GM18907 (cell line): Measurements from ENCODE around the gene TBC1D5.

ENCODE experiments used
- ATAC-seq: cut with Tn5 transposase; IDR thresholded peaks from one replicate; pipeline ENCODE4 v1.9.1; 2021; ENCODE audit warnings: mild to moderate bottlenecking, moderate library complexity; ENCODE audit not compliant: unreplicated experiment

TBC1D5 gene

DNA sequence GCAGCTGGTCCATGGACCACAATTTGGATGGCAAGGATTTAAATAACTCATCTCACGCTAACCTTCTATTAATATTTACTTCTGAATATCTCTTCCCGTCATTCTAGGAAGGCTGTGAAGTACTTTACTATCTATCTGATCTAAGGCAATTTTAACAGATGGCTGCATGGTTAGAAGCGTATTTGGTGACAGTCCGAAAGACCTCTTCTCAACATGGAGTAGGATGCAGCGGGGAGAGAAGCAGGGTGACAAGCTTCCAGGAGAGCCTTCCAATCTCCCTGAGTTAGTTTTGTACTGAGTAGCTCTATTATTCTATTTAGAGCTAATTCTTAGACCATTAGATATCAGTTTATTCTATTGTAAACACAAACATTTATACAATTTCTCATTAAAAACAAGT lies 548.3 kb downstream of the TBC1D5 start:
- ATAC-seq = no peak

DNA sequence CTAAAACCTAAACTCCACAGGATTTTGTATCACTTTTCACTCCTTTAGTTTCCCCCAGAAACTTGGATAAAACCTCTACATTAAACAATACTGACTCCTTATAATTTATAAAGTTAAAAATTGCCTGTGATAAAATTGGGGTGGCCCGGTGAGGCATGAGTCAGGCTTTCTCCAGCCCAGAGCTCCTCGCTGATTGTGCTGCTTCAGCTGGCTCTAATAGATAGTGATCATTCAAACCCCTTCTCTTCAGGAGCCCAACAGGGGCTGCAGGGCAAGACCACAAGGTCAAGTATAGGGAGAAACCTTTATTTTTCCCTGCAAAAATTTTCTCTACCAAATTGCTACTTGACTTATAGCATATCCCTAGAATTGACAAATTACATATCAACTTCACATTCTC lies 549.4 kb downstream of the TBC1D5 start:
- ATAC-seq = no peak

DNA sequence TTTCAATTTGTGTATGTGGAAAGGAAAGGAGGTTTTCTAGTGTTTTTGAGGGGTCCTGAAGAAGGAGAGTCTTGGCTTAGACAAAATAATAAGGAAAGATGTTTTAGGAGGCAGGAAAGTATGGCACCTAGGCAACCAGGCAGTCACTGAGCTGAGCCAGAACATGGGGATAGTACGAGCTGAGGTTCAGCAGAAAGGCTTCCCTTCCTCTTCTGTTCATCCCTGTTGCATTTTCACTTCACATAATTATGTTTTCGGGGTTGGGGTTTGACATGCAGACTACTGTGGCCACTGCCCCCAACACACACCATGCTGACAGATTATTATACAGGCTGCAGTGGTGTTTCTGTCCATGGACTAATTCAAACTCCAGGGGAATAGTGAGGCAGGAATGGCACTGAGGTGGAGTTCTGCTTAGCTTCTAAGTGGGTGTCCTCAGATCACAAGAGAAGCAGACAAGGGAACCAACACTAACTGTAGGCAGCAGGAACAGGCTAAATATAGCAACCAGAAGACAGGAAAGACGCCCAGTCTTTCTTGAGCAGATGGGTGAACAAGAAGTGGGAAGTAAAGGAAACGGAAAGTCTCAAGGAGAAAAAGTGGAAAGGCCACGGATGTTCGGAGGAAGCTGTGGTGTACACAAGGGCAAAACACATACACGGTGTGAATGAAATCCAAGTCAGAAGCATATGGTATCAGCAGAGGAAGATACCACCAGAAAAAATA lies 551.9 kb downstream of the TBC1D5 start:
- ATAC-seq = no peak

DNA sequence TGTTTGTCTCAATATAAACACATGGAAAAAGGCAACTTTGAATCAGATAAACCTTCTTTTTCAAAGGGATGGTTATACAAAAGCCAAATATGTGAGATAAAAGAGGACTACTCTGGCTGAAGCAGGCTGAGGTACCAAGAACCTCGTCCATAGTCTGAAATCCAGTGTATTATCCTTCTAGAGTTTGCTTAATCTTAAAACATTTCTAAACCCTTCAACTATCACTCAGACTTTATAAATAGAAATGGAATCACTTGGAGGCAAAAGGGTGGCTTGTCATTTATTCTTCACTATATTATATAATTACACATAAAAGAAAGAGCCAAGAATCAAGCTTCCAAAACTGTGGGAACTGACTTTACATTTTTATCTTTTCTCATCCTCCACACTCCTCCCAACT lies 554.1 kb downstream of the TBC1D5 start:
- ATAC-seq = no peak

DNA sequence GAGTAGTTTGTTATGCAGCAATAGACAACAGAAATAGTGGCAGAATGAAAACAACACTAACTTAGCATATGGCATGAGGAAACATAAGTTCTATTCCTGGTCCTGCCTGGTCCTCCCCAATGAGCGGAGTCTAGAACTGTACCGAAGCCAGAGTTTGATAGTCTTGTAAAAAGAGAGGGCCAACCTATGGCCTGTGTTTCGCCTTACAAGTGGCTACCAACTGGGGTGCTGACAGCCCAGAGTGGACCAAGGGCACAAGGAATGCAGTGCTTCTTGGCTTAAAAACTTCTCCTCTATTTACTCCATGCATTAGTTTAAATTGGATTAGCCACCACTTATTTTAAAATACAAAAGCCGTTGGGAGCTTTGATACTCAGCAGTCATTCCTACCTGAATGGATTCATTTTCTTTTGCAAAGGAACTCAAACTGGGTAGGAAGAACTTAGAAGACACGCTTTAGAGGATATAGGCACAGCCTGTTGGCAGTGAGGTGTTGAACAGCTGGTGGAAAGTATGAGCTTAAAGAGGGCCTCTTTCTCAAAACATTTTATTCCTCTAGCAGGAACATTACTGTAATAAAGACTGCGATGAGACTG lies 554.7 kb downstream of the TBC1D5 start:
- ATAC-seq = no peak

DNA sequence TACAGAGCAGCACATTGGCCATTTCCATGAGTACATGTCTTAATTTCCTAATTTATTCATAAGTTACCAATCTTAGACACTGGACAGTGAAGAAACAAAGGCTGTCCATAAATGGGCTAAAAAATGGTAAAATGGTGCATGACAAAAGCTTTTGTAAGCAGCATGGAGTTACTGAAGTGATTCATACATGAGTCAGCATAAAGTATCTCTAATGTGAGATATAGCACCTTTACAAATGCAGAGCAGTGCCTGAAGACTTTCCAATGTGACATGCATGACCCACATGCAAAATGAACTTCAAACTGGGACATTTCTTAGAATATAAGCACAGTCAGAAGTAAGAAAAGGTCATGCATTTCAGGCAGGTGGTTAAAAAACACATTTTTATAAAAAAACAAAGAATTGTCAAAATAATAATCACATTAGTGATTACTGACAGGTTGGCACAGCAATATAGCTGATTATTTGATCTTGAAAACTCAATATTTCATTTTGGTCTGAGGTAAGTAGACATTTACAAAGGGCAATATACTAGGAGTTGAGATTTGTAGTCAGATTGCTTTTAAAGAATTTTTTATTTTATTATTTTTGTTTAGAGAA lies 558.4 kb downstream of the TBC1D5 start:
- ATAC-seq = no peak

DNA sequence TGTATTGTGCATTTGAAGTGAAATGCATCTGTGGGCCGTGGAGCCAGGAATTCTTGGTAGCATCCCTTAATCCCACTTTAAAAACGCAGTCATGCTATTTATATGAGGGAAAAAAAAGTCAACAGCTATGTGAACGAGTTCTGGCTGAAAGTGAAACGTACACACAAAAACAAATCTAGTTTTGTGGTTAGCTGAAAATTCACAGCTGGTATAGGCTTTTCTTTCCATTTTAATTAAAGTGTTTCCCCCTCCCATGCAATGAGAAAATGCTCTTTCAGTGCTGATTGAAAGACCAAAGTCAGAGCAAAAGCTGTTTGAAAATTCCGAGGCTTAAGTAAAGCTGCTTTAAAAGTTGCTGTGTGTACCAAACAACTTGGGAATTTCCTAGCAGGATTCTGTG lies 560.3 kb downstream of the TBC1D5 start:
- ATAC-seq = peak; percentile 60

DNA sequence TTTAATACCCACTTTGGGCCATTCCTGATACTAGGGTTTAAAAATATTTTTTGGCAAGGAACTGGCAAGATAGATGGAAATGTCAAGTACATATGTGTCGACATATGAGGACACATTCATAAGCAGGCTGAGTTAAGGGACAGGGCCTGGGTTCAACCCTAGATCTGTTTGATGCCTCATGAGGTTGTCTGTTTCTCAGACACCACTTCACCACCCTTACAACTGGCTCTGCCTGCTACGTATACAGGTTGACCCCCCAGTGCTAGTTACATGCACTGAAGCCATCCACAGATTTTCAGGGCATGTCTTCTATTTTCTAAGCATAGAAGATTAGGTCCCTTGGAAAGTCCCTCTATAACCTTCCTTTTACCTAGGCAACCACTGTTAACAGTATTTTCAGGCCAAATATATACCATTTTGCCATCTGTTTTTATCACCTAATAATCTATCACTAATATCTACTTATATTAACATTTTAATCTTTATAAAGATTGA lies 561.0 kb downstream of the TBC1D5 start:
- ATAC-seq = peak; percentile 32

DNA sequence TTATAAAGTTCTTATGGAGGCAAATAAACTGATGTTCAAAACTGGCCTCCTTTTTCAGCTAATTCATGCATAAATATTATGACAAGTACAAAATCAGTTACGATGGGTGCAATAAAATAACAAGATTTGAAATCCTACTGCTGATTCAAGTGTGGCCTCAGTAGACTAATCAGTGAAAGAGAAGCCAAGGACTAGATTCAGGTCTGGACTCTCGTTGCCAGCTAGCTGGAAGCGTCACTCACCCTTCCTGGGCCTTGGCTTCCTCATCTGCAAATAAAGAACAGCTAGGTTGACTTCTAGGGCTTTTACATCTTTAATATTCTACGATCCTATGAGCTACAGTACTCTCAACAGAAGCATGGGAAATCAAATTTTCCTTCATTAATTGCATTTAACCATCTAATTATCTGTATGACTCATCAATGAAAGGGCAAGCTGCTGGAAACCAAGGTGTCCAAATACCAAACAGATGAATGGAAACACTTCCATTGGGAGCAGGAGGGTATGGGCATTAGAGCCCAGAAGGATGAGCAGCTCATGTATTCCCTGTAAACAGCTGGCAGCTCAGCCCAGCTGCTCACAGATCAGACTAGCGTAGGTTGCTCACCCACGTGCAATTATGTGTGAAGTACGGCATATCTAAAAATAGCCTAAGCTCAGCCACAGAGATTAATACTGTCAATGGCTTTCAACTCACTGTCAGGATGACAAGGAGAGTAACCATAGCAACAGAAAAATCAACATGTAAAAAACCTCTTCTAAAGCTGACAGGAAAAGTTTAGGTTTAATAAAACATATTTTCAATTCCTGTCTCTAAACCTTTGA lies 562.8 kb downstream of the TBC1D5 start:
- peak; percentile 70 for ATAC-seq

DNA sequence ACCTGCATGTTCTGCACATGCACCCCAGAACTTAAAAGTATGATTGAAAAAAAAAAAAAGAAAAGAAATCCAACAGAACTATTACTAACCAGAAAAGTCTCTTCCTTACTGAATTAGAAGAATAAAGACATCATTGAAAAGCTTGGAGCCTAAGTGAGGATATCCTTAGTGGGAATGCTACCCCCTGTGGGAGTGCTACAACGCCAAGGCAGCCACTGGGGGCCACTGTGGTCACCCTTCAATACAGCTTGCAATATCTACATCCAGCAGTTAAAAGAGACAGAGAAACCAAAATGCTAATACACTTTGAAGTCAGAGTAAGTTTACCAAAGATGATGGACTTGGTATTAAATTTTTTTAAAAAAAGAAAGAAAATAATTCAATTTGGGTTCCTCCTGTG lies 565.7 kb downstream of the TBC1D5 start:
- ATAC-seq = no peak

DNA sequence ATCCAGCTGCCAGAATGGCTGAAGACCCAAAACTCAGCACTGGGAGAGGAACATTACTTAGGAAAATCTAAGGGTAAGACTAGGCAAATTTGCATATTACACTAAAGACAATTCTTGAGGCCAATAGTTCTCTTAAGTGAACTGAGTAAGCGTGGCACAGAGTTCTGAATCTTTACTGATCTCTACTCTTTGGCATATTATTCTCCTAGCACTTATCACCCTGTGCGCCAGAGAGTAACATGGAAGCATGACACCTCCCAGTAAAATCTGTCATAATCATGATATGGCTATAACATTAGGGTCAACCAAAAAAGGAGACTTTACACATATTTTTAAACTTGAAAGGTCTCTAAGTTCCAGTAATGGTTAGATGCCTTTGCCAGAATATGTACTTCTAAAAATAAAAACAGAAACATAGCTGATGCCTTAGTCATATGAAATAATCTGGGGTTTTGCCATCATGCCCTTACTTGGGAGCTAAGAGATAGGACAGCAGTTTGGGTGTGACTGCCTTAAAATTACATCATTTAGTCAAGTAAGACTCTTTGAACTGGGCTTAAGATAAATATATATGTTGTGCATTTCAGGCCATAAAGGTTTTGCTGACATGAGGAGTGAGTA lies 567.1 kb downstream of the TBC1D5 start:
- no peak for ATAC-seq

DNA sequence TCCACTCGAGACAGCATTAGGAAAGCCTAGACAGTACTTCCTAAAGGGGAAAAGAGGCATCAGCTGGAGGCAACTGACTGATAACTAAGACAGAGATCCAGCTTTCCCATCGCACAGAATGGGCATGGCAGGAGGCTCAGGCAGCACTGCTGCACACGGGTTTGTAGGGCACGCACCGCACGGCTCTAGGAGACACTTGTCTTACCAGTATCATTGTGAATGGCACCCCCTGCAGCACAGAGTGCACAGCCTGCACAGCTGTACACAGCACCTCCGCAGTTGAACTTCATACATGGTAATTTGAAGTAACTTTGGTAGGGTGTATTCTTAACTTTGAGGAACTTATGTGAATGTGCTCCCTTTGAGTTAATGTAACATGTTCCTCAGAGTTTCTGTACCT lies 576.1 kb downstream of the TBC1D5 start:
- no peak for ATAC-seq

DNA sequence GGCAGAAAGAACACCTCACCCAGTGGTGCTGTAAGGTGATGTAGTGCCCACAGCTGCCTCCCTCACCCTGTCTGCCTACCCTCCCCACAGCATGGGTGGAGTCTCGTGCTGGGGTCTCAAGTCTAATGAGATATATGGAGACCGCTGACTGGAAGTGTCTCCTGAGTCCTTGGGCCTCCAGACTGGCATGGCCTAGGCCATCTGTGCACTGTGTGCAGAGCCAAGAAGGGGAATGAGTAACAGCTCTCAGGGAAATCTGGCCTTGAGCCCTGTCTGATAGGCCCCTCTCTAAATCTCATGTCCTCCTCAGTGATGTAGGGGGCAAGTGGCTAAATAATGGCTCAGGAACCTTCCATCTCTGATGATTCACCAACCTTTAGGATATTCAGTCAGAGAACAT lies 580.3 kb downstream of the TBC1D5 start:
- no peak for ATAC-seq

DNA sequence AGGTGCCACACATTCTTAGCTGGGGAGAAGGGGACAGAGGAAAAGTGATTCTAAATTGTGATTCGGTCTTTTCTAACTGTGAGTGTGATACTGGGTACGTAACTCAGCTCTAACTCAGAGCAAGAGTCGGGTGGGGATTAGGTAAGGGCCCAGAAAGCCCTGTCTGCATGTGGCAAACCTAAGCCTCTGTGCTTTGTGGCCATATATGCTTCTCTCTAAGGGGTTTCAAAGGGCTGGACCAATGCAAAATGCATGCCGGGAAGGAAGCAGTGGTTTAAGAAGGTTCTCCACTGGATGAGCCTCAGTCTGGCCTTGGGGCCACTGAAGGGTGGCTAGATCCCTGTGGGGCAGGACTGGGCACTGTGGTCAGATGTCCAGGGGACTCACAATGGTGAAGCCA lies 581.8 kb downstream of the TBC1D5 start:
- no peak for ATAC-seq

DNA sequence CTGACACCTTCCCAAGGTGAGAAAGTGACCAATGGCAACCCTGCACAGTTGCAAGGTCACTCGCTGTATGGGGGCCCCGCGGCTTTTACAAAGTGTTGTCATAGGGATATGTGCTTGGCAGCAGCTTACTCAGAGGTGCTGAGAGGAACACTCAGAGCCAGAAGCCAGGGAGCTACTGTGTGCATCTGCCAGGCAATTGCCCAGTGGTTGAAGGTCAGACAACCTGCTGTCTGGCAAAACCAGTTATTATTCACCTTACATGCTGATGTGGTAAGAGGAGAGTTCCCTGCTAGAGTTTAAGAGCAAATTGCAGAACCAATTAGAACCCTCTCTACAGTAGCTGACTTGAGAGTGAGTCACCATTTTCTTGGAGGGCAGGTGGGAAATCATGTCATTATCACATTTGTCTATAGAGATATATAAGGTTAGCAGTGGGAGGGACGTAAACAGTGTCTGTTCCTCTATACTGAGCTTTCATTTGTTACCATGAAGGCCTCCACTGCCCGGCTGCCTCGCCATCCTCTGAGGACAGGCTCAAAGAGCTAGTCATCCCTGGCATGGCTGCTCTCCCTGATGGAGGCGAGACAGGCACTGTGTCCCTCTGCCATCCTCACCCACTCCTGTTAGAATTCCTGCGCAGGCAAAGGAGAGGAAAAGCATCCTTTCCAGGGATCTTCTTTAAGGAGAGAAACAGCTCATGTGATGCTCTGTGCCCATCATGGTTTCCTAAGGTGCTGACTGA lies 583.3 kb downstream of the TBC1D5 start:
- ATAC-seq = no peak

DNA sequence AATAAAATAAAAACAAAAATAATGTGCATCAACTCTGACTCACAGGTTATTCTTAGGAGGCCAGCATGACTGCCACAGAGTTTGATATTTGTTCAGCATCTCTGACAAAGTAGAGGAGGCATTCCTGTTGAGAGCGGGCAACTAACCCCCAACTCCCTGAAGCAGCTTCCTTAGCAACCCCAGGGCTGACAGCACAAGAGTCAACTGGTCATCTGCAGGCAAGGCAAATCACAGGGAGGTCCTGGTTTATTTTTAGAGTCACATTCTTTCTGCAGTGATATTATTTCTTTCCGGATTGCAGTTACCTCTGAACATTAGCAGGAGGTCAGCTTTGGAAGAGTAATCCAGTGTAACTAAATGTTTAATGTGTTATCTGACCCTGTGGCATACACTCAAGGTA lies 584.7 kb downstream of the TBC1D5 start:
- no peak for ATAC-seq

DNA sequence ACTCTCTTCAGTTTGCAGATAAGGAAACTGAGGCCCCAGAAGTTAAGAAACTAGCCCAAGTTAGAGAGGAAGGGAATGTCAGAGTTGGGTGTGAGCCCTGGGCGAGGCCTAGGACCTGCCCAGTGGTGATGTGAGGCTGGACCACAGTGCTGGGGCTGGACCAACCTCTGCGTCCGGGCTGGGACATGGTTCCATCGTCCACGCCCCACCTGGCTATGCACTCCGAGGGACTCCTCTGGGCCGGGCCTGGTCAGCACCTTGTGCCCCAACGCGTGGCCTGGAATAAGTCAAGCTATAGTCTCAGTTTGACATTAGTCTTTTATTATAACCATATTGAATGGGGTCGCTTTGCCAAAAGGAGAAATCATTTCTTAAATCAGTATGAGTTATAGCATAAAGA lies 585.6 kb downstream of the TBC1D5 start:
- no peak for ATAC-seq

DNA sequence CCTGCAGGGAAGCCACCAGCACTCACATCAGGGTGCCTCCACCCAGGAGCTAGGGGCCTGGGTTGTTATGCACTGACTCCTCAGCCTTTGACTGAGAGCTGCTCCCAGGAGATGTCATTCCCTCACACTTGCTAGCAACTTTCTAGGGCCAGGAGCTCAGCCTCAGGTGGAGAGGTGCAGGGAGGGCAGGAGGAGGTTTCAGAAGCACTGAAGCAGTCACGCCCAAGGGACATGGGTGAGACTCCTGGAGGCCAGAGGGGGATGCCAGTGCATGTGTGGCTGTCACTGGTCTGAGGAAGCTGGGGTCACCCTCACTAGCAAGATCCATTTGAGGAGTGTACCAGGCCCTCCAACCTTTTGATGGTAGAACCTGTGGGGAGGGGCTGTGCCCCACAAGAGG lies 586.5 kb downstream of the TBC1D5 start:
- no peak for ATAC-seq

DNA sequence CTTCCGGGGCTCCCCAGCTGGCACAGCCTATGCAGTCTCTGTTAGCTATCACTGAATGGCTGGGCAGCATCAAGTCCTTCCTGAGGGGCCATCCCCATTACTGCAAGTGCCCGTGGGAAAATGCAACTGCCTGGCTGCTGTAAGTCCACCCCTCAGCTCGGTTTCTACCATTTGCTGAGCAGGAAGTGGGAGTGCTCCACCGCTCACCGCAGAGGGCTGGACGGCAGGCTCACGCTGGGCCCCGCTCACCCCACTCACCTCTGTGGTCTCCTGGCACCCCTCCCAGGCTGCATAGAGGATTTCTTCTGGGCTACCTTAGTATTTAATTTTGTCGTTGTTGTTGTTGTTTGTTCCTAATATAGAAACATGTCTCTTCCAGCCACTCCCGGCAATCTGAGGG lies 587.5 kb downstream of the TBC1D5 start:
- no peak for ATAC-seq

DNA sequence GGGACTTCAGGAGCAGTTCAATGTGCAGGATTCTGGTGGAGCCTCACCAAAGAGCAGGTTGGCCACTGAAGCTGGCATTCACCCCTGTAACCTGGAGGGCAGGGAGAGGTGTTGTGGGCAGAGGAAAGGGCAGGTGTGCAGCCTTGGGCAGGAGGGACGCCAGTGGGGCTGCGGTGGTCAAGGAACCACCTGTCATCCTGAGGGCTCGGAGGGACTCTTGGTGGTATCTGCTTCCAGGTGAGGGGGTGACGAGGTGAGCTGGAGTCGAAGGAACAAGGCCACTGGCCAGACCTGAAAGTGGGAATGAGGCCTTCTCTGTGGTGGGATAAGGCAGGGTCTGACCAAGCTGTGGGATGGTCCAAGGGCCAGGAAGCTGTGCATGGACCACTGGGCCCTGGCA lies 588.2 kb downstream of the TBC1D5 start:
- no peak for ATAC-seq
